HG02970 (cell line): ENCODE data around the gene GPATCH11.

Experiments
- ATAC-seq: cut with Tn5 transposase; IDR thresholded peaks from one replicate; pipeline ENCODE4 v1.9.1; 2021; ENCODE audit warnings: mild to moderate bottlenecking, moderate library complexity, moderate number of reproducible peaks; ENCODE audit not compliant: unreplicated experiment, low FRiP score

The GPATCH11 gene

DNA sequence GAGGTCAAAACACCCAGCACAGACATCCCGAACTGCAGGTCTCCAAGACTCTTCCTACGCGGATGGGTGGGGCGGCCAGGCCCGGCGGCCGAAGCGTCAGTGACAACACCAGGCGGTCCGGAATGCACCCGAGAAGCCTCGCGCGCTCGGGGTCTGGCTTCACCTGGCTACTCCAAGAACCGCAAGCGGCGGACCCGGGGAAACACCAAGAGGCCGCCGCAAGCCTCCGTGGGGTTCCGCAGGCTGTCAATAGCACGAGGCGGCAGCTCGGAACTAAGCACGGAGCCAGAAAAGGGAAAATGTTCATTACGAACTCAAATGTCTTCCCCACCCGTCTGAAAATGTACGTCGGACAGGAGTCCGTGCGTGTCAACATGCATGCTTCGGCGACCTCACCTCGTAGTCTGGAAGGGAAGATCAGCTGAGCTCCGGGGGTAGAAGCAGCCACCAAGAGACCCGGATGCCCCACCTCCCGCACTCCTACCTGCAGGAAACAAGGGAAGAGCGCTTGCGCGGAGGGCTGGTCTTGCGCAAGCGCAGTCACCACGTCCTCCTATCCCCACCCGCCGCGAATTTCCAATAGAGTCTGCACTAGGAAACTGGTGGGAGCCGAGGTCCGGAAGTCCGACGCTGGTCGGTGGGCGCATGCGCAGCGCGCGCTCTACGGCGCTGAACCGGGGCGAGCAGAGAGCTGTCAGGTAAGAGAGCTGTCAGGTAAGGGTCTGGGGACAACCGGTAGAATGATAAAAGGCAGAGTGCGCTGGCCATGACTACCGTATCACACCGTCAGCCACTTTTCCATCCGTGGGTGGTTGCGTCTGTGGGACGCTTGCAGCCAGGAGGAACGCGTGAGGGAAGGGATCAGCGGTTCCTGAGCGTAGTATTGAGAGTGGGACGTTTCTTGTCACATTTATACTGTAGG, at the start of gene GPATCH11, which contains the start of gene HEATR5B:
Gene GPATCH11, plus strand, starts transcription at position 646 of the 922 bp plus-strand sequence. CDS start 3,864 bp downstream, outside the sequence.
Gene HEATR5B, minus strand, starts transcription at position 500 of the 922 bp plus-strand sequence. CDS start 958 bp downstream, outside the sequence.
- peak; percentile 95 for ATAC-seq

DNA sequence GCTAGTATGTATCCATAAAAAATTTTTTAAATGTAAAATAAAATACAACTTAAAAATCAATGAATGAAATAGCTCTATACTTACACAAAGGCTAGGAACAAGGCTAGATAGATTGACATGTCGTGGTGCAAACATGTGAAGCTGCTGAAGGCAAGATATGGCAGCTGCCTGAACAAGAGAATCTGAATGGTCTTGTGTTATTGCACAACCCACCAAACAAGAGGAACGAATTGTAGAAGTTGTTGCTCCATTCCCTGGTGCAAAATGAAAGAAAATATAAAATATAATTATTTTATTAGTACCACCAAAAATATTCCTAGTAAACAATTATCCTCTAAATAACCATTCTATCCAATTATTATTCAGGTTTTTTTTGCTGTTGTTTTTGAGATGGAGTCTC, 46.5 kb upstream of the GPATCH11 start:
- no peak for ATAC-seq

DNA sequence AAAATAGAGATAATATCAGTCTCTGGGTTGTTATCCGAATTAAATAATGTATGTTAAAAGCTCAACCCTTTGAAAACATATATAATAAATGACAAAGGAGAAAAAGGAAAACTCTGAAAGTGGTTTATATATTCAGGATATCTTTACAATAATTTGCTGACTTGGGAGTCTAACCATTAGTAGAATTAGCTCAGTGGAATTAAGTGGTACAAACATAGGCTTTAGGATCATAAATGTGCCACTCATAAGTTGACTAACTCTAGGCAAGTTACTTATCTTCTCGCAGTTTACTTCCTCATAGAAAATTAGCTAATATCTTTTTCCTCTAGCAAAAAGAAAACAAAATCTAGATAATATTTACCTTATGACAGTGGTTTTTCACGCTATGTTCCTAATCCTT, 44.7 kb upstream of the GPATCH11 start:
- ATAC-seq: no peak

DNA sequence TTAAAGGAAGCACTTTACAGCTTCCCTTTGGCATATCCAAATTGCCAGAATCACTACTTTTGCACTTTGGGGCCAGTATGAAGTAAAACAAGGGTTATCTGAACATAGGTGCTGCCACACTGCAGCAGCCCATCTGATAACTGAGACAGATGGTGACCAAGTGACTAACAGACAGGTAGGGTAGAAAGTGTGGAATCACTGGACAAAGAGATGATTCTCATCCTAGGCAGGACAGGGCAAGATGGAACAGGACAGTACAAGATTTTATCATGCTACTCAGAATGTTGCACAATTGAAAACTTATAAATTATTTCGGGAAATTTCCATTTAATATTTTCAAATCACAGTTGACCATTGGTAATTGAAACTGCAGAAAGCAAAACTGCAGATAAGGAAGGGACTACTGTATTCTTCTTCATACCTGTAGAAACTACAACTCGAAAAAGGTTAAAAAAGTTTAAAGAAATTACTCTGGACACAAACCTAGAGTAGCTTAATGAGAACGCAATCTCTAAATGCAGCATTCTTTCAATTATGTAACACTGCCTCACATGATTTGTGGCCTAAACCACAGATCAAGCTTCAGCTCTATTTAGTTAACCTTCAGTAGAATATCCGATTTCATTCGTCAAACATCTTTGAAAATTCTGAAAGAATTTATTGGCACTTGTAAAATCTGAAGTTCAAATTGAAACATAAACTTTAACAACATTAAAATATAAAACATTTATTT, 31.6 kb upstream of the GPATCH11 start:
- no peak for ATAC-seq

DNA sequence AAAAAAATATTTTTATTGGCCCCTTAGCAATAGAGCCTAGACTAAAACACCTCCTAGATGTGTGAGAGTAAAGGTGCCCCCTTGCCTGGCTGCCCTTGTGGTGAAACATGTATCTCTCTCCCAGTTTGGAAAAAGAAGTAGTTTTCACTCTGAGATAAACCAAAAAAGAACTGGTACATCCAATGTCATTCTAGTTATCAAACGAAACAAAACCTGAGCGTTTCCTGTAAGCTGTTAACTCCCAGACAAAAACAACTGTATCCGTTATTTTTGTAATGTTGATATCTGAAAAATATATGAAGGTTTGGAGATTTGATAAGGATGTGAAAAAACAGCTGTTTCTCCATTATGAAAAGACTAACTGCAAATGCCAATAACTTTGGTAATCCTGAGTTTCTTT, 24.5 kb upstream of the GPATCH11 start:
- no peak for ATAC-seq

DNA sequence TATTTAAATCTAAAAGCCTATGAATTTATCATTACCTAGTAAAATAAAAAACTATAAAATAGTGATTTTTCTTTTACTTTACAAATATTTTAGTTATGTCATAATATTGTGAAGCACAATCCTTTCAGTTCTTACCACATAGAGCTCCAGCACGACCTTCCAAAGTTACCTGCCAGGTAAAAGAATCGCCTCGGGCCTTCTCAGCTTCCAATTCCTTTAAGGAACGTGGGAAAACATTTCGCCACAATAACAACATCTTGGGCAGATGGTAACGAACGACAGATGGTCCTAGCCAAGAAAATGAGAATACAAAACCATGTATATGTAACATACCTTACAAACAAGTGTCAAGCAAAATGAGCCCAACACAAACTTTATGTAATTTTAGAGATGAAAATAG, 23.9 kb upstream of the GPATCH11 start:
- ATAC-seq: no peak

DNA sequence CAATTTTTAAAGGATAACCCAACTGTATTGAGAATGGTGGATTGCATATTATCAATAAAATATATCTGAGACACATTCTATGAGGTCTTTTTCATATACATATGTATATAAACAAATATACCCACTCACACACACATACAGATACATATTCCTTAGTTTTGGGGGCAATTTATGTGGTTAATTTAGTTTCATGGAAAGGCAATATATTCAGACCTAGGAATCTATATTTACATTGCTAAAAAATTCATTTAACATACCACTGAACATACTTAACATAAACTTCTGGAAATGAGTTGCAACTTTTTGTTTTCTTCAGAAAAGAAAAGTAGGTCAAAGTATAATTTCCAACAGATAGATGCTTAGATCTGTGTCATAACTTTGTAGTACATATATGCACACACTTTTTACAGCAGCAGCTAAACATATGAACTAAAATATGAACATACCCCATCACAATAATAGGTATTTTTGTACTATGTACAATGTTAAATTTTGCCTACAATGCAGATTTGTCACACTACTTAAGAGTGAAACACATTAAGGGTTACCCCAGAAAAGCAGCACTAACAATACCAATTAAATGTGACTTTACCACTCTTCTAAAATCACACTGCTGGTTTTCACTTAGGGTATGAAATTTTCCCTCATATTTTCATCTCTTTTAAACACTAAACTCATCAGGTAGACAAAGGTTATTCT, 23.2 kb upstream of the GPATCH11 start:
- ATAC-seq: no peak

DNA sequence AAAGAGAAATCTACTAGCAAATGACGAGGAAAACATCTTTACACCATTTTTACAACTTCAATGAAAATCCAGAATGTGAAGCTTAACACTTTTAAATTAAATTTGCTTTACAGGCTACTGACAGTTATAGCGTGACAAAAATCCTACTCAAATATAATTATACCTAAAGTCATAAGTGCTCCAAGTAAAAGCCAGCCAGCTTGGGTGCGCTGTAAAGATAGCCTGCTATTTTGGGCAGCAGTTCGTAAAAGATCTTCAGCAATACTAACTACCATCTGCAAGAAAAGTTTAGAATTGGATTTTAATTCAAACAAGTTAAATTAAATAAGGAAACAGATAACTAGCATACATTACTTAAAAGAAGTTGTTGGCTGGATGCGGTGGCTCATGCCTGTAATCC, 22.5 kb upstream of the GPATCH11 start:
- no peak for ATAC-seq

DNA sequence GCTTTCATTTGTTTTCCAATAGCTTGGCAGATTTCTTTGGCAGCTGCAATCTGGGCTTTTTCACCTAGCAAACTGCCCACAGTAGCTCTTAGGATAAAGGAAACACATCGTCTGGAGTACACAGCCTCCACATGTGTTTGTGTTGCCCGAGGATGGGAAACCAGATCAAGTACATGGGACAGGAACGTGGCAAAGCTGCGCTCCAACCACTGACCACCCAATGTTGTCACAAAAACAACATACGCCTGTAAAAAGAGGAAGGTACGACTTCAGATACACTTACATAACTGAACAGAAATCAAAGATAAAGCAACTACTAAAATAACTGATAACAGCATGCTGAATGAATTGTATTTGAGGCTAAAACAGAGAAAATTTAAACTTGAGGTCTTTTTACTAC, 15.6 kb upstream of the GPATCH11 start:
- no peak for ATAC-seq

DNA sequence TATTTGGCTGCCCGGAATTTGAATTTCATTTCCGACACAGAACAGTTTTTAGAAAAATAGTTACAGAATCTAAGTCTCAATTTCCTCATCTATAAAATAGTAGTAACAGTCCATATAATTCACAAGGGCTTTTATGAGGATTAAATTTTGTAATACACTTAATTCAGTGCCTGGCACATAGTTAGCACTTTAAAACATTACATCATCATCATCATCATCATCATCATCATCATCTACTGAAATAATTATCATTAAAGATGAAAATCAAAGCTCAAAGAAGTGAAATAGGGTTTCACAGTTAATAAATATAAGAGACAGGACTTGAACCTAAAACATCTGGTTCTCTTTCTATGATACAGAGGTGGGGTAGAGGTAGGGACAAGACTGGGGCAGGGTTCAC, 13.4 kb upstream of the GPATCH11 start:
- ATAC-seq: no peak

DNA sequence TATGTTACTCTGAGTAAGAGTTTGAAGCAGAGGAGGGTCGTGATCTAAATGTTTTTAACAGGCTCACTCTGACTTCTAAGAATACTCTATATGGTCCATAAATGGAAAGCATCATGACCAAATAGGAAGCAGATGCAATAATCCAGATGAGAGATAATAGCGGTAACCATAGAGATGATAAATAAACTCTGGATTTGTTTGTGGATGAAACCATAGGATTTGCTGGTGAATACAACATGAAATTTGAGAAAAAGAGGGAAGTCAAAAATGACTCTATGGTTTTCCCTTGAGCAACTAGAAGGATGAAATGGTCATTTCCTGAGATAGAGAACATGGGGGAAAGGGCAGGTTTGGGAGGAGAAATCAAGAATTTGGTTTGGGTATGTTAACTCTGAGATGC, 4.1 kb upstream of the GPATCH11 start:
- no peak for ATAC-seq

DNA sequence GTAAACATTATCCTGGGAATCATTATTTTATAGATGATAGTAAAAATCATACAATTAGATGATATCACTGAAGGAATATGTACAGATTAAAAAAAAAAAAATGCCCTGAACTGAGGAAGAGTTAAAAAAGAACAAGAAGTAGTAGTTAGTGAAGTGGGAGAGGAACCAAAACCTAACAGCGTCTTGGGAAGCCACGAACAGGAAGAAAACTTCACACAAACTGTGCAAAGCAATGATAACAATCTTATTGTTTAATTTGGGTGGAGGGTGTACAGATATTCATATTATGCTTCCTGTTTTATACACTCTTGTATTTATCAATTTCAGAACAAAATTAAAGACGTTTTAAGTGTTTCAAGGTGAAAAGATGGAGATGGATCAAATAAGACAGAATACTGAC, 3.6 kb upstream of the GPATCH11 start:
- no peak for ATAC-seq

DNA sequence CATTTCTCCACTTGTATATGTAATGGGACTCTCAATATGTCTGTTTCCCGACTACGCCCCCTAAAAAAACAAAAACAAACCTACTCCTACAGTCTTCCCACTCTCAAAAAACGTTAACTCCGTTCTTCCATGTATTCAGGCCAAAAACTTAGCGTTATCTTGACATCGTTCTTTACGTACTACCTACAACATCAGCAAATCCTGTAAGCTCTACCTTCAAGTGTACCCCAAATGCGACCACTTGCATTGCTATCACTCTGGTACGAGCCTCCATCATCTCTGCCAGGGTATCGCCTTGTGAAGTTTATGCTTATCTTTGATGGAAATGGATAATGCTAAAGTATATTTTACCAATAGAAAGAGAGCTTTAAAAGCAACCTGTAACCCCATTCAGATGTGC, 479 bp downstream of the GPATCH11 start:
- no peak for ATAC-seq

DNA sequence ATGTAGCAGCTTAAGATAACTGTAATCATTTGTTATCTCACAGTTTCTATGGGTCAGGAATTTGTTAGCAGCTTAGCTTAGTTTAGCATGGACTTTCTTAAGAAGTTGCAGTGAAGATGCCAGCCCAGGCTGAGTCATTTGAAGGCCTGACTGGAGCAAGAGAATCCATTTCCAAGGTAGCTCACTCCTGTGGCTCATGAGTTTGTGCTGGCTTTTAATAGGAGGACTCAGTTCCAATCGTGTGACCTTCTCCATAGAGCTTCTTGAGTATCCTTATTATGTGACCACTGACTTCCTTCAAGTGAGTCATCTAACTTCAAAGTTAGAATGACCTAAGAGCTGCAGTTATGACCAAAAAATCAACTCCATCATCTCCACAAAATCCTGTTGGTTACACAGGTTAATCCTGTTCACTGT, 1.4 kb downstream of the GPATCH11 start:
- ATAC-seq: no peak

DNA sequence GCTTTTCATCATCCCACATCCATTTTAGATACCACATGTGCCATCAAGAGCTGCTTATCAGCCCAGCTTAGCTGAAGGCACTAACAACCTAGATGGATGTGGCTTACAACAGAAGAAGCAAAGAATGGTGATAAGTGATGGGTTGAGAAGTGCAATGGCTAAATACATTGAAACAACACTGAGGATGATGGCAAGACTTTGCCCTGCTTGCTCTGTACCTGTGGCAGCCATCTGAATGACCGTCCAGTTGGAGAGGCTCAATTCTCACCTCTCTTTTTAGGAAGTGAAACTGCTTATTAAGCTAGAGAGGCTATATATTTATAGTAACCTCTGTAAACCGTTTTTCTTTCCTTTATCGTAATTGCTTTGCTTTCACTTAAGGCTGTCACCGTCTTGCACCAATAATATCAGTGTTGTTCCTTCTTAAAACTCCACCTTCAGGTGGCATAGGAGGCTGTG, 5.7 kb downstream of the GPATCH11 start:
- peak; percentile 66 for ATAC-seq

DNA sequence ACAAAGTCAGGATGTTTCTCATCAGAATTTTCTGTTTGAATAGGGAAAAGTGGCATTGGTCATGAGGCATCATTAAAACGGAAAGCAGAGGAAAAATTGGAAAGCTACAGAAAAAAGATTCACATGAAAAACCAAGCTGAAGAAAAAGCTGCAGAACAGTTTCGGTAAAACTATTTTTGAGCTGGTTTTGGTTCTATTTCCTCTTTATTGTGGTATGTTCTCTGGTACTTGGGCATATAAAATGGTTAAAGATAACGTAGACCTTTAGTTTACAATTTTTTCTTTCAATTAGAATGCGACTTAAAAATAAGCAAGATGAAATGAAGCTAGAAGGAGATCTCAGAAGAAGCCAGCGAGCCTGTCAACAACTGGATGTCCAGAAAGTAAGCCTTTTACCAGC, 7.6 kb downstream of the GPATCH11 start:
- no peak for ATAC-seq

DNA sequence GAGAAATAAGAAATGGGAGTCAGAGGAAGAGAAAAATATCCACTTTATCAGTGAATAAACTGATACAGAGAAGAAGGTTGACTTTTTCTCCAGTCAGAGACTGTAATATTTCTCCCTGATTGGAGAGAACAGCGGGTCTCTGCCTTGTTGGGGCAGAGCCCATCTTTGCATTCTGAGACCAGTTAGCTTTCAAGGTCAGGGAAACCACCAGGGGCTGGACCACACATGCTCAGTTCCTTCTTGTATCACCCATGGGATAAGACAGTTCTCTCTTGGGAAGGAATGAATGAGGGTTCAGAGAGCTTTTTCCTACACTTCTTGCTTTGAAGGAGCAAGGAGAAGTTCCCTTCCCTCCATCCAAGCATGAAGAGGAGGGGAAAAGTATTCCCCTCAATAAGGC, 12.2 kb downstream of the GPATCH11 start:
- no peak for ATAC-seq

DNA sequence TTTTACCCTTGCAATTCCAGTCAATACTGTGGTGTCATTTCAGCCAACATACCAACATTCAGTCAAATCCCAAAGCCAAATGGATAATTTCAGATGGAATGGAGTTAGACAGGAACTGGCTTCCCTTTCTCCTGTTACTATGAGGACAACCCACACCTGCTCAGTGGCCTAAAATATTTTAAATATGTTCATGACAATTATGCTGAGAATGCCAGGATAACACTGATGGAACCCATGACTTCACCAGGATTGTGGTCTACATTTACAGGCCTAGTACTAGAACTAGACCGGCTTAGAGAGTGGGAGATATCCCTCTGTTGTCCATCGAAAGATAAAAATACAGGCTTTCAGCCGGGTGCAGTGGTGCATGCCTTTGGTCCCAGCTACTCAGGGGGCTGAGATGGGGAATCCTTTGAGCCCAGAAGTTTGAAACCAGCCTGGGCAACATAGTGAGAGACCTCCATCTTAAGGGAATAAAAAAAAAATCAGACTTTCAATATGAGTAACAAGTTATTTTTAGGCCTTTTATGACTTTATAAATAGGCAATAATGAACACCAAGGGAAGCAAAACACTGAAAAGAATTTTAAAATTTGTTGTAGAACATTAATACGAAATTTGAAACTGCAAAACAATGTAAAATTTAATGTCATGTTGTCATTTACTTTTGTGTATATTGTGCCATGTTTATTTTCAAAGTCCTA, 14.2 kb downstream of the GPATCH11 start:
- ATAC-seq: no peak

DNA sequence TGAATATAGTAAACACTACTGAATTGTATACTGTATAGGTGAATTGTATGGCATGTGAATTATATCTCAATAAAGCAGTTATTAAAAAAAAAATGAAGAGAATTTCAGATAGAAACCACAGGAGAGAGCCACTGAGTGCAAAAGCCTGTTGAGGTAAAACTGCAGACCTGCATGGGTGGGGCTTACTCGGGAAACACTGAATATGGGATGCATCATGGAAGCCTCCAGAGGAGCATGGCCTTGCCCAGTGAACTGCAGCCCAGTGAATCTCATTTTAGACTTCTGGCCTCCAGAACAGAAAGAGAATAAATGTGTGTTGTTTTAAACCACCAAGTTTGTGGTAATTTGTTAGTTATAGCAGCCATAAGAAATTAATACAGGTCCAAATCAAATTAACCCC, 15.7 kb downstream of the GPATCH11 start:
- no peak for ATAC-seq

DNA sequence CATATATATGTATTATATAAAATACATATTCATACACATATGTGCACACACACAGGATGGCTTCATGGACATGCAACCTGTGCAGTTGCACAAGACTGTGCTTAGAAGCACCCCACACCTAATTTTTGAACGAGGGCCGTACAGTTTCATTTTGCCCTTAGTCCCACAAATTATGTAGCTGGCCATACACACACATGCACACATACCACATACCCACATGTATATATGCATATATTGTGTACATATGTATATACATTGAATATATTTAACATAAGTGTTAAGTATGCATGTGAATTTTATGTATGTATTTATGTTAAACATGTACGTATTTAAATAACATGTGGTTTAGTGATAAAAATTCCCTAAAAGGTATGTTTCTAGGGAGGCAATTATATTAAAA, 18.3 kb downstream of the GPATCH11 start:
- no peak for ATAC-seq
